GM18907 (cell line): ENCODE data around the gene WDPCP.
A peak's percentile ranks its signal among the peaks of the same experiment; 100 is the strongest.
"Not testable (repeated sequence)": the region's sequence is repeated elsewhere in the genome, so short reads cannot be mapped to it uniquely, and the experiment has no call there.

Experiments used
- ATAC-seq: cut with Tn5 transposase; IDR thresholded peaks from one replicate; pipeline ENCODE4 v1.9.1; 2021; ENCODE audit warnings: mild to moderate bottlenecking, moderate library complexity; ENCODE audit not compliant: unreplicated experiment

The WDPCP gene

GRCh38 chr2:63590626-63591408 is 2.5 kb upstream of the WDPCP start:
- no peak for ATAC-seq

GRCh38 chr2:63589148-63589958 is 1.1 kb upstream of the WDPCP start:
- peak; percentile 15 for ATAC-seq

- ATAC-seq, result peak; percentile 3
These were observed 378 bp downstream of the WDPCP start for GRCh38 chr2:63587814-63588384.

GRCh38 chr2:63582873-63583272 is 5.4 kb downstream of the WDPCP start:
- no peak for ATAC-seq

DNA sequence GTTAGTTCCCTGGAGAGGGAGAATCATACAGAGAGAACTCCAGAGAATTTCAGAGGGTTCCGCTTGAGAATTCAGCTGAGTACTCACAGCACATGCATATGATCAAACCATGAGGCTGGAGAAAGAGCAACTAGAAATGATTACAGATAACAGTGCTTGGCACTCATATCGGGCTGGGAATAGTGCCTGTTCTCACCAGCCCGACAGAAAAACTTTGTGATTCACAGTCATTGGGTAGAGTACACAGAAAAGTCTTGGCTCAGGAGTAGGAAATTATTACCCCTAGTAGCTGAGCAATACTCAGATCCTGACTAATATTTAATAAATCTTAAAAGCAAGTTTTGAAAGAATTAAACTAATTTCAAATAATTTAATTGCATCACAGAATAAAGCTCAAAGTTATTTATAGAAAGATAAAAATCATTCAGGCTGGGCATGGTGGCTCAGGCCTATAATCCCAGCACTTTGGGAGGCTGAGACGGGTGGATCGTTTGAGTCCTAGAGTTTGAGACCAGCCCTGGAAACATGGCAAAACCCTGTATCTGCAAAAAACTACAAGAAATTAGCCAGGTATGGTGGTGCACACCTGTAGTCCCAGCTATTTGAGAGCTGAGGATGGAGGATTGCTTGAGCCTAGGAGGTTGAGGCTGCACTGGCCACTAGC is 6.8 kb downstream of the WDPCP start:
- no peak for ATAC-seq

- ATAC-seq, result no peak
These were observed 7.5 kb downstream of the WDPCP start for GRCh38 chr2:63580651-63581297.

DNA sequence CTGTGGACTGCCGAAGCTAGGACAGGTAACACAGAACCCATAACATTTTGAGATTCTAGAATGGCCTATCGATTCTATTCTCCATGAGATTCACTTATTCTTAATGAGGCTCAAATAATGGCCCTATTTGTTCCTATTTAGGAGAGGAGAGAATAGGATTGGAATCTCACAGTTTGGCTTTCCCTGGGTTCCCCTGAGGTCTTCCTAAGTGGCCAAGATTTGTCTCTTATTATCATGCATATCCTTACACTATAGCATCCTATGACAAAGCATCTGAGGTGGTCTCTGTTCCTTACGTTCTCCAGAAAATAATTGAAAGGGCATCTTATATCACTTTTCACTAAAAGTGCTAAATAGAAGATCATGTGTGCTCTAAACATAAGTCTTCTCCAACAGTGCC is 9.5 kb downstream of the WDPCP start:
- ATAC-seq, result no peak

- ATAC-seq, result no peak
These were observed 11.7 kb downstream of the WDPCP start for GRCh38 chr2:63576546-63576945.

DNA sequence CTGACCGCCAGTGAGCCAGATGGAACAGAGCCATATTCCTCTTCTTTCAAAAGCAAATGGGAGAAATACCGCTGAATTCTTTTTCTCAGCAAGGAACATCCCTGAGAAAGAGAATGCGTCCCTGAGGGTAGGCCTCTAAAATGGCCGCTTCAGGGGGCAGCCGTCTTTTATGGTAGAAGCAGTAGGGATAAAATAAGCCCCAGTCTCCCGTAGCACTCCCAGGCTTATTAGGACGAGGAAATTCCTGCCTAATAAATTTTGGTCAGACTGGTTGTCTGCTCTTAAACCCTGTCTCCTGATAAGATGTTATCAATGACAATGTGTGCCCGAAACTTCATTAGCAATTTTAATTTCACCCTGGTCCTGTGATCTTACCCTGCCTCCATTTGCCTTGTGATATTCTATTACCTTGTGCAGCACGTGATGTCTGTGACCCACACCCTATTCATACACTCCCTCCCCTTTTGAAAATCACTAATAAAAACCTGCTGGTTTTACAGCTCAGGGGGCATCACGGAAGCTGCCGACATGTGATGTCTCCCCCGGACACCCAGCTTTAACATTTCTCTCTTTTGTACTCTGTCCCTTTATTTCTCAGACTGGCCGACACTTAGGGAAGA is 14.4 kb downstream of the WDPCP start:
- not testable (repeated sequence) for ATAC-seq

DNA sequence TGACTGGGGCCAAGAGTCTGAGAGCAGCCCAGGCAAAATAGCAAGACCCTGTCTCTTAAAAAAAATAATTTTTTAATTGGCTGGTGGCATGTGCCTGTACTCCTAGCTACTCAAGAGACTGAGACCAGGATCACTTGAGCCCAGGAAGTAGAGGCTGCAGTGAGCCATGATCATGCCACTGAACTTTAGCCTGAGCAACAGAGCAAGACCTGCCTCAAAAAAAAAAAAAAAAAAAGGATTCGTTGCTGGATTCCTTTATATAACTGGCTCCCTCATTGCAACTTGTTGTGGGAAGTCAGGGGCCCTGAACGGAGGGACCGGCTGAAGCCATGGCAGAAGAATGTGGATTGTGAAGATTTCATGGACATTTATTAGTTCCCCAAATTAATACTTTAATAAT is 15.3 kb downstream of the WDPCP start:
- not testable (repeated sequence) for ATAC-seq

- ATAC-seq, result no peak
These were observed 16.3 kb downstream of the WDPCP start for GRCh38 chr2:63572001-63572400.

DNA sequence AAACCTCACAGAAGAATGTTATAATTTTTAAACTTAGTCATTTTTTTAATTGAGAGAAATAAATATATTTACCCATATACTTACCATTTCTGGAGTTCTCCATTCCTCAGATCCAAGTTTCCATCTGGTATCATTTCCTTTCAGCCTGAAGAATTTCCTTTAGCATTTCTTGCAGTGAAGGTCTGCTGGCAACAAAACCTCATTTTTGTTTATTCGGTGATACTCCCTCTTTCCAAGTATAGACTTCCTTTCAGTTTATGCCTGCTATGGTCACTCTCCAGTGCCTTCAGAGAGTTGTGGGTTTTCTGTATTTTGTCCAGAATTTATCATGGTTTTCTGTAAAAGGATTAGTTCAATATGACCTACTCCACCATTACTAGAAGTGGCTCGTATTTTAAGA is 17.0 kb downstream of the WDPCP start:
- ATAC-seq, result no peak

DNA sequence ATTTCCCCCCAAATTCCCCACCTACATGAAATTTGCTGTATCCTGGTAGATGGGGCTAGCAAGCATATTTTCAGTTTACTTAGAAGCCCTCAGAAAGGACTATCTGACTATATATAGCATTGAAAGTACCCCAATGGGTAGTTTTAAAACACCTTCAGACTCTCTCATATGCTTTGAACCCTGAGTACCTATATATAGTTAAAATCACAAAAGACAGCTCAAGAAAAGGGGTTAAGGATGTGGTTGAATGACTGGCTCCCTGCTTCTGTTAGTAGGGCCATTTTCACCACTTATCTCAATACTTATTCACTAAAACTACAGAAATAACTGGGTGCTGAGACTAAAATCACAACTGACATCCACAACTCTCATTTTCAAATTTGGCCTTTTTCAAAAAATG is 18.5 kb downstream of the WDPCP start:
- no peak for ATAC-seq

- no peak for ATAC-seq
These were observed 25.5 kb downstream of the WDPCP start for GRCh38 chr2:63562751-63563150.

DNA sequence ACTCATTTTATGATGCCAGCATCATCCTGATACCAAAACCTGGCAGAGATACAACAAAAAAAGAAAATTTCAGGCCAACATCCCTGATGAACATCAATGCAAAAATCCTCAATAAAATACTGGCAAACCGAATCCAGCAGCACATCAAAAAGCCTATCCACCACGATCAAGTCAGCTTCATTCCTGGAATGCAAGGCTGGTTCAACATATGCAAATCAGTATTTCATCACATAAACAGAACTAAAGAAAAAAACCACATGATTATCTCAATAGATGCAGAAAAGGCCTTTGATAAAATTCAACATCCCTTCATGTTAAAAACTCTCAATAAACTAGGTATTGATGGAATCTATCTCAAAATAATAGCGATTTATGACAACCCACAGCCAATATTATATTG is 29.4 kb downstream of the WDPCP start:
- not testable (repeated sequence) for ATAC-seq

DNA sequence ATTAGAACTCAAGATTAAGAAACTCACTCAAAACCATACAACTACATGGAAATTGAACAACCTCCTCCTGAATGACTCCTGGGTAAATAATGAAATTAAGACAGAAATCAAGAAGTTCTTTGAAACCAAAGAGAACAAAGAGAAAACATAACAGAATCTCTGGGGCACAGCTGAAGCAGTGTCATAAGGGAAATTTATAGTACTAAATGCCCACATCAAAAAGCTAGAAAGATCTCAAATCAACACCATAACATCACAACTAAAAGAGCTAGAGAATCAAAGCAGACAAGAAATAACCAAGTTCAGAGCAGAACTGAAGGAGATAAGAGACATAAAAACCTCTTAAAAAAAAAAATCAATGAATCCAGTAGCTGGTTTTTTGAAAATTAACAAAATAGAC is 30.5 kb downstream of the WDPCP start:
- ATAC-seq, result not testable (repeated sequence)

GRCh38 chr2:63555931-63556330 is 32.3 kb downstream of the WDPCP start:
- no peak for ATAC-seq

GRCh38 chr2:63555299-63555698 is 33.0 kb downstream of the WDPCP start:
- no peak for ATAC-seq

GRCh38 chr2:63553049-63553448 is 35.2 kb downstream of the WDPCP start:
- no peak for ATAC-seq

DNA sequence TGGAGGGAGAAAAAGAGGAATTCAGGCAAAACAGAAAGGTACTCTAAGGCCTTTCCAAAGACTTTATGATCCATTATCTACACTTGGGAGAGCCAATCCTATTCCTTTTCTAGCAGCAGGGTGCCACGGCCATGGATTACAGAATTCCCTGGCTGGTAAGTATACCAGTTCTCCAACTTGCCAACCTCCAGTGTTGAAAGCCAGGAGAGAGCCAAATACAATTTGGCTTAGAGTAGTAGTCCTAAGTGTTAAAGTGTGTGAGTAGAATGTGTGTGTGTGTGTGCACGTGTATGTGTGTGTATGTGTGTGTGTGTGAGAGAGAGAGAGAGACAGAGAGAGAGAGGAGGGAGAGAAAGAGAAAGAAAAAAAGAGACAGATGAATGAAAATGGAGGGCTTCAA is 43.3 kb downstream of the WDPCP start:
- ATAC-seq, result no peak
